Nephron (organoid): ENCODE results near the gene WDFY4.

Source experiments
- H3K27ac Mint-ChIP-seq, 3 experiments: 2 replicates each; pipeline ENCODE4 v1.8.0; 2020; ENCODE audit warnings: mixed read lengths in 3 of 3, mild to moderate bottlenecking in 2 of 3, moderate library complexity in 1 of 3
- H3K27me3 Mint-ChIP-seq: 2 replicates; pipeline ENCODE4 v1.8.0; 2021; ENCODE audit warnings: low read depth, mild to moderate bottlenecking, moderate library complexity, mixed read lengths
- H3K36me3 Mint-ChIP-seq: 2 replicates; pipeline ENCODE4 v1.8.0; 2020; ENCODE audit warnings: low read depth, mixed read lengths
- H3K4me1 Mint-ChIP-seq: 2 replicates; pipeline ENCODE4 v1.8.0; 2020; ENCODE audit warnings: mixed read lengths
- H3K4me3 Mint-ChIP-seq, 3 experiments: 2 replicates each; pipeline ENCODE4 v1.8.0; 2020; ENCODE audit warnings: mild to moderate bottlenecking in 3 of 3, mixed read lengths in 3 of 3, moderate library complexity in 2 of 3
- H3K9me3 Mint-ChIP-seq: 2 replicates; pipeline ENCODE4 v1.8.0; 2020; ENCODE audit warnings: mixed read lengths
- TF ChIP-seq, protein P1 (sequence below), 3 experiments: fragments of 200-600 bp; sonication (generic); IDR thresholded peaks; one replicate each; pipeline ENCODE4 v1.5.0; 2021; ENCODE audit warnings: antibody characterized with exemption in 3 of 3; ENCODE audit not compliant: unreplicated experiment in 3 of 3

Gene WDFY4

DNA sequence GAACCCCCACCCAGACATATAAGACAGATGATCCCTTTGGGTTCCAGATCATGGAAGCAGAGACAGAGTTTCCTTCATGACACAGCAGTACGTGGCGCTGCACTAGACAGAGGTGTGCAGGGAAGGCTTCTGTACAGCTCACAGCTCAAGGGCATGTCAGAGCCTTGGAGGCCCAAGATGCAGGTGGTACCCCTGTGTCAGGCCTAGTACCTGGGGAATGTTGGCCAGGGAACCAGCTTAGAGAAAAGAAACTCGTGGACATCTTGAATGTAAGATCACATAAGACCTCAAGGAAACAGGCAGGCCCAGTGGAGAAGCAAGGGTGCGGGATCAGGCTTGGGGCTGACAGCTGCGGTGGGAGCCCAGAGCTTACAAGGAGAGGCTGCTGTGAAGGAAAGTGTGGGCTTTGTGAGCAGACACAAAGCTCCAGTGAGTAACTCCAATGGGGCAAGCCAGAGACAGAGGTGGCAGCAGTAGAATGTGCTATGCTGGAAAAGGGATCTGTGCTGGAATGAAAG lies 91.4 kb downstream of the WDFY4 start:
- Mint-ChIP-seq H3K27ac (no peak overlapping the region), H3K27me3 (peaks cover 24% of the 10 kb centered on the region), H3K4me1 (peaks cover 6% of the 10 kb centered on the region), H3K36me3 (no peaks in the 10 kb centered on the region), H3K9me3 (no peaks in the 10 kb centered on the region), H3K4me3 (no peak overlapping the region)
- TF ChIP-seq, protein P1, sequence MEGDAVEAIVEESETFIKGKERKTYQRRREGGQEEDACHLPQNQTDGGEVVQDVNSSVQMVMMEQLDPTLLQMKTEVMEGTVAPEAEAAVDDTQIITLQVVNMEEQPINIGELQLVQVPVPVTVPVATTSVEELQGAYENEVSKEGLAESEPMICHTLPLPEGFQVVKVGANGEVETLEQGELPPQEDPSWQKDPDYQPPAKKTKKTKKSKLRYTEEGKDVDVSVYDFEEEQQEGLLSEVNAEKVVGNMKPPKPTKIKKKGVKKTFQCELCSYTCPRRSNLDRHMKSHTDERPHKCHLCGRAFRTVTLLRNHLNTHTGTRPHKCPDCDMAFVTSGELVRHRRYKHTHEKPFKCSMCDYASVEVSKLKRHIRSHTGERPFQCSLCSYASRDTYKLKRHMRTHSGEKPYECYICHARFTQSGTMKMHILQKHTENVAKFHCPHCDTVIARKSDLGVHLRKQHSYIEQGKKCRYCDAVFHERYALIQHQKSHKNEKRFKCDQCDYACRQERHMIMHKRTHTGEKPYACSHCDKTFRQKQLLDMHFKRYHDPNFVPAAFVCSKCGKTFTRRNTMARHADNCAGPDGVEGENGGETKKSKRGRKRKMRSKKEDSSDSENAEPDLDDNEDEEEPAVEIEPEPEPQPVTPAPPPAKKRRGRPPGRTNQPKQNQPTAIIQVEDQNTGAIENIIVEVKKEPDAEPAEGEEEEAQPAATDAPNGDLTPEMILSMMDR (IDR thresholded peaks at IDR 0.05; ENCODE audit: unreplicated experiment in 3 of 3), result no peak

DNA sequence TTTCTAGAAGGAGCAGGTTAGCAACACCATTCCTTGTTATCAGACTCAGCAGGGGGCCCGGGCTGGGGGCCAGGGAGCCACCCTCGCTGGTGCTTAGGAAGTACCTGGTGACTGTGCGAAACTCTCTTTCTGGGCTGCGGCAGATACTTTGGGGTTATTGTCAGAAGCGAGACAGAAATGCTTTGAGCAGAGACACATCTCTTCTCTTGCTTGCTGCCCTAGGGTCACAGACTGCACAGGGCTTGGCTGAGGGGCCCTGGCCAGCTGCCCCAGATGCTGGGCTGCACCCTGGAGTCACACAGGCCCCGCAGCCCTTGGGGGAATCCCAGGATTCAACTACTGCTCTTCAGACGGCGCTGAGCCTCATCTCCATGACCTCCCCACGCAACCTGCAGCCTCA lies 91.9 kb downstream of the WDFY4 start:
- H3K27me3 Mint-ChIP-seq, result peaks cover 24% of the 10 kb centered on the region

DNA sequence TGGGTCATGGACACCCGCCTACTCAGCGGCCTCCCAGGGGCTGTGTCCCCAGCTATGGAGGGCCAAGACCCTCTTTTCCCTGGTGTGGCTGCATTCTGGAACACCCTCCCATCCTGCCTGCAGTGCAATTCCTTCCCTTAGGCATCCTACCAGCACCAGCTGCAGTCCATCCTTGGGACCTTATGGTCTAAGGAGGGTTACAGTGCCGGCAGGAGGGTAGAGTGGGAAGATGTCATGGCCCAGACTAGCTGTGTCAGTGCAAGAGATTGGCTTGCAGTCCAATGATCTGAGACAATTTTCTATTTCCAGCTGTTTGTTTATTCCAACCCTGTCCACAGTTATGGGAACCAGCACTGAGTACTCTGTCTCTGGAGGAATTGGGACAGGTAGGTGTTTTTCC lies 92.4 kb downstream of the WDFY4 start:
- Mint-ChIP-seq H3K36me3 (no peaks in the 10 kb centered on the region), H3K4me3 (no peak overlapping the region), H3K4me1 (peaks cover 10% of the 10 kb centered on the region), H3K9me3 (no peaks in the 10 kb centered on the region), H3K27ac (no peak overlapping the region), H3K27me3 (peaks cover 27% of the 10 kb centered on the region)
- TF ChIP-seq, protein P1 (IDR thresholded peaks at IDR 0.05; ENCODE audit: unreplicated experiment in 3 of 3), result no peak

More for the DNA sequence above, 91.9 kb downstream of the WDFY4 start:
- H3K9me3 Mint-ChIP-seq, result no peaks in the 10 kb centered on the region
- no peaks in the 10 kb centered on the region for H3K36me3 Mint-ChIP-seq
- H3K27ac Mint-ChIP-seq, result no peak overlapping the region
- H3K4me3 Mint-ChIP-seq, result no peak overlapping the region
- peaks cover 6% of the 10 kb centered on the region for H3K4me1 Mint-ChIP-seq
- TF ChIP-seq, protein P1 (IDR thresholded peaks at IDR 0.05; ENCODE audit: unreplicated experiment in 3 of 3), result no peak

DNA sequence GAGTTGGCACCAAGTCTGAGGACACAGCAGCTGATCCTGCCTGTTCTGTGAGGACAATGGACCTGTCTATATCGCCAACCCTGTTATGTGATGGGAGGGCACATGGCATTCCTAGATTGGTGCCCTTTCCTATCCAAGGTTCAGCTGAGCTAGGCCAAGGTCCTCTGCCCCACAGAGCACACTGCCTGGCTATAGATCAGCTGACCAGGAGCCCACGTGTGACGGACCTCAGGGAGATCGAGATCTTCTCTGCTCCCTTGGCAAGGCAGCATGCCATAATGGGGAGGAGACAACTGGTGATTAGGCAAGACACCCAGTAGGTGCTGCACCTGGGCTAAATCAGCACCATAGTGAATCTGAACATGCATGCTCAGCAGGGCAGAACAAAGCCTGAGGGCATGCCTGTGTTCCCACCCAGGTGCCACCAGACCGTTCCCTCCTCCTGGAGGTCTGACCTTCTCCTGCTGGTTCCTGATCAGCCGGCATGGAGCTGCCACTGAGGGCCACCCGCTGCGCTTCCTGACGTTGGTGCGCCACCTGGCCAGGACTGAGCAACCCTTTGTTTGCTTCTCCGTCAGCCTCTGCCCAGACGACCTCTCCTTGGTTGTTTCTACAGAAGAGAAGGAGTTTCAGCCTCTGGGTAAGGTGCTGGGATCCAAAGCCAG lies 93.7 kb downstream of the WDFY4 start:
- TF ChIP-seq, protein P1 (IDR thresholded peaks at IDR 0.05; ENCODE audit: unreplicated experiment in 3 of 3), result no peak
- Mint-ChIP-seq H3K36me3 (no peaks in the 10 kb centered on the region), H3K27me3 (peaks cover 29% of the 10 kb centered on the region), H3K4me3 (no peak overlapping the region), H3K27ac (no peak overlapping the region), H3K4me1 (peaks cover 18% of the 10 kb centered on the region), H3K9me3 (no peaks in the 10 kb centered on the region)

DNA sequence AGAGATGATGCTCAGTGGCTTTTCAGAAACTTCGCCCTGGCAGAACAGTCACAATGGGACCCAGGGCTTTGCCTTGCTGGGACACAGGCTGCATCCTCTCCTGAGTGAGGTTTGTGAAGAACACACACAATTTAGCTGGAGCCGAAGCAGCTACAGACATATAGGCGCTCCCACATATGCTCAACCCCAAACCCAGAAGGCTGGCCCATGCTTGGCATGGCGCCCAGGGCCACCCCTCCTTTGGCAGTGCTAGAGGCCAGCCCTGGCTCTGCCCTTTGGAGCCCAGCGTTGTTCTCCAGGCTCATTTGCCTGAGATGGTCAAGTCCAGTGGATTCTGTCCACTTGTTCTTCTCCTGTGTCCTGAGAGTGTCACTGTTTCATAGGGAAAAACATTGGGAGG lies 94.4 kb downstream of the WDFY4 start:
- H3K27me3 Mint-ChIP-seq, result peaks cover 29% of the 10 kb centered on the region

More for the DNA sequence above, 94.4 kb downstream of the WDFY4 start:
- TF ChIP-seq, protein P1 (IDR thresholded peaks at IDR 0.05; ENCODE audit: unreplicated experiment in 3 of 3), result no peak
- Mint-ChIP-seq H3K27ac (no peak overlapping the region), H3K9me3 (no peaks in the 10 kb centered on the region), H3K4me3 (no peak overlapping the region), H3K36me3 (no peaks in the 10 kb centered on the region), H3K4me1 (peaks cover 18% of the 10 kb centered on the region)
